Measurements from ENCODE around the gene ZNF346. TPM values are rescaled to one million over a fixed set of nuclear protein-coding genes. Genes with fewer than 3 reads are reported as not detected.

The ZNF346 gene
- total RNA-seq, 2 experiments from 2014 or later = 36.6 to 42.4 TPM

DNA sequence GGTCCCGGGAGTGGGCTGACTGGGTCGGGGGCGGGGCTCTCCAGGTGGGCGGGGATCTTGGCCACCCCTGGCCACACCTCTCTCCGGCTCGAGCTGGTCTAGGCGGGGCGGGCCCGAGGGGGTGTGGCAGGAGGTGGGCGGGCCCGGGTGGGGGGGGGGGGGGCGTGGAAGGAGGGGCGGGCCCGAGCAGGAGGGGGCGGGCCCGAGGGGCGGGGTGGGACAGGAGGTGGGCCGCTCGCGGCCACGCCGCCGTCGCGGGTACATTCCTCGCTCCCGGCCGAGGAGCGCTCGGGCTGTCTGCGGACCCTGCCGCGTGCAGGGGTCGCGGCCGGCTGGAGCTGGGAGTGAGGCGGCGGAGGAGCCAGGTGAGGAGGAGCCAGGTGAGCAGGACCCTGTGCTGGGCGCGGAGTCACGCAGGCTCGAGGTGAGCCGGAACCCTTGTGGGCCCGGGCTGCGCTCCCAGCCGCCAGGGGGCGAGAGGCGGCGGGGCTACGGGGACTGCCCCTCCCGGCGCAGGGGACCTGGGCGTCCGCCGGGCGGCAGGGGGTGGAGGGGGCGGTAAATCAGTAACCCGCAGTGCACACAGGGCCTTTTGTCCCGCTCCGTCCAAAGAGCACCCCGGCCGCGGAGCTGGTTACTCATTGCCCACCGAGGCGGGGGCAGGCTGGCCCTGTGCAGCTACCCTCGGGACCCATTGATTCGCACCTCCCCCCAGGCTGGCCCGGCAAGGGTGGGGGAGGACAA is 64.3 kb downstream of the ZNF346 start, which contains the start of gene FGFR4:
TSS of gene FGFR4 (plus strand) at position 262 of the 744 bp plus-strand sequence. CDS start 2,688 bp downstream, outside the sequence.
- TF ChIP-seq EZH2phosphoT487 (IDR thresholded peaks at IDR 0.05; ENCODE audit: borderline replicate concordance, low read depth, low read length) = no peak
- TF ChIP-seq, protein P1, sequence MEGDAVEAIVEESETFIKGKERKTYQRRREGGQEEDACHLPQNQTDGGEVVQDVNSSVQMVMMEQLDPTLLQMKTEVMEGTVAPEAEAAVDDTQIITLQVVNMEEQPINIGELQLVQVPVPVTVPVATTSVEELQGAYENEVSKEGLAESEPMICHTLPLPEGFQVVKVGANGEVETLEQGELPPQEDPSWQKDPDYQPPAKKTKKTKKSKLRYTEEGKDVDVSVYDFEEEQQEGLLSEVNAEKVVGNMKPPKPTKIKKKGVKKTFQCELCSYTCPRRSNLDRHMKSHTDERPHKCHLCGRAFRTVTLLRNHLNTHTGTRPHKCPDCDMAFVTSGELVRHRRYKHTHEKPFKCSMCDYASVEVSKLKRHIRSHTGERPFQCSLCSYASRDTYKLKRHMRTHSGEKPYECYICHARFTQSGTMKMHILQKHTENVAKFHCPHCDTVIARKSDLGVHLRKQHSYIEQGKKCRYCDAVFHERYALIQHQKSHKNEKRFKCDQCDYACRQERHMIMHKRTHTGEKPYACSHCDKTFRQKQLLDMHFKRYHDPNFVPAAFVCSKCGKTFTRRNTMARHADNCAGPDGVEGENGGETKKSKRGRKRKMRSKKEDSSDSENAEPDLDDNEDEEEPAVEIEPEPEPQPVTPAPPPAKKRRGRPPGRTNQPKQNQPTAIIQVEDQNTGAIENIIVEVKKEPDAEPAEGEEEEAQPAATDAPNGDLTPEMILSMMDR (conservative IDR thresholded peaks at IDR 0.05; ENCODE audit: low read length) = peak; percentile 80
- H3K9me3 ChIP-seq (ENCODE audit: low read length) = no peaks in the 10 kb centered on the region
- peak within 1 kb of the TSS; percentile 69 for H2AFZ ChIP-seq (ENCODE audit: low read length)
- DNase-seq (ENCODE audit: low spot score) = peak; percentile 82
- H3K27ac ChIP-seq (ENCODE audit: low read depth, low read length, poor library complexity, severe bottlenecking) = peak within 1 kb of the TSS; percentile 59
- H4K20me1 ChIP-seq (ENCODE audit: insufficient read depth, low read length) = no peaks in the 10 kb centered on the region
- H3K9me2 ChIP-seq (ENCODE audit: insufficient read depth, low read length) = no peaks in the 10 kb centered on the region
- H3K4me2 ChIP-seq (ENCODE audit: low read length) = peak within 1 kb of the TSS; percentile 83
- ChIA-PET POLR2A (interaction anchor here (0.5 to 1.9 kb wide), 6 partner anchors 14 to 626 kb away, joined by 3 to 9 read pairs (median 4); no protein-coding TSS in a partner anchor), CTCF (ENCODE audit: unreplicated experiment) (interaction anchor here (0.6 to 1.0 kb wide), 3 partner anchors 15 to 25 kb away, joined by 3 read pairs; no protein-coding TSS in a partner anchor)
- H3K79me2 ChIP-seq (ENCODE audit: insufficient read depth, low read depth, low read length) = no peaks in the 10 kb centered on the region
- H3K4me1 ChIP-seq (ENCODE audit: insufficient read depth, low read length, poor library complexity, severe bottlenecking) = peaks cover 27% of the 10 kb centered on the region
- no peaks in the 10 kb centered on the region for H3K36me3 ChIP-seq (ENCODE audit: insufficient read depth, low read length)
- intact Hi-C loops (cut with micrococcal nuclease; ENCODE audit: unreplicated experiment) = loop anchor here (1.0 to 10.0 kb wide), 2 partner anchors 81 to 422 kb away; partner anchors contain the start of gene UIMC1
- H3K4me3 ChIP-seq (ENCODE audit: low read depth, low read length, poor library complexity, severe bottlenecking) = peak within 1 kb of the TSS; percentile 66
- no TSS peak for BruUV-seq (replicated peaks)

DNA sequence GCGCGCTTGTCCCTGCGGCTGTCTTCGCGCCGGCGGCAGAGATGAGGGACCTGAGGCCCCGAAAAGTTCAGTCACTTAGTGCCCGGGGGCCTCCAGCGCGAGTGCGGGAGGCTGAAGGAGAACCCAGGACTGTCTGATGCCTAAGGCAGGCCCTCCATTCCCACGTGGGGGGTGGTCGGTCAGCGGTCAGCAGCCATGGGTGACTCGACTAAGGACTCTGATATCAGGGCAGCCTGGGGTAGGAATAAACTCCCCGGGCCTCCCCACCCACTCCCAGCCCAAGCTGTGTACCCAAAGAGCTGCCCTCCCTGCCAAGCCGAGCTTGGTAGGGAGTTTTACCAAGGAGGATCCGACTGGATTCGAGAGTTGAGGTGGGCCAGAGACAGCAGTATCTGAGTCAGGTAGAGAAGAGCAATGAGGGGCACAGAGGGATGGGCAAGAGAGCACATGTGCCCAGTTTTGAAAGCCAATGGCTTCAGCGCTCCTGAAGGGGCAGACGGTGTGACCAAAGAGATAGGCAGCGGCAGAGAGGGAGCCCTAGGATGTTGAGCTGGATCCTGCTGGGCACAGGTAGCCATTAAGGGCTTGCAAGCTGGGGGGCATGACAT is 65.0 kb downstream of the ZNF346 start:
- no TSS peak for BruUV-seq (replicated peaks)
- peak overlapping the region; percentile 66 for H3K4me3 ChIP-seq (ENCODE audit: low read depth, low read length, poor library complexity, severe bottlenecking)
- POLR2A ChIA-PET = interaction anchor here (1.4 kb wide), 1 partner anchor 26 kb away, joined by 4 read pairs; no protein-coding TSS in a partner anchor

More for the DNA sequence above, 65.0 kb downstream of the ZNF346 start:
- H2AFZ ChIP-seq (ENCODE audit: low read length) = peak overlapping the region; percentile 69; the same call in 1 of the 2 replicates
- H4K20me1 ChIP-seq (ENCODE audit: insufficient read depth, low read length) = no peaks in the 10 kb centered on the region
- TF ChIP-seq, protein P1 (conservative IDR thresholded peaks at IDR 0.05; ENCODE audit: low read length) = no peak
- TF ChIP-seq EZH2phosphoT487 (IDR thresholded peaks at IDR 0.05; ENCODE audit: borderline replicate concordance, low read depth, low read length) = no peak
- H3K9me2 ChIP-seq (ENCODE audit: insufficient read depth, low read length) = no peaks in the 10 kb centered on the region
- H3K4me1 ChIP-seq (ENCODE audit: insufficient read depth, low read length, poor library complexity, severe bottlenecking) = peaks cover 27% of the 10 kb centered on the region
- H3K27ac ChIP-seq (ENCODE audit: low read depth, low read length, poor library complexity, severe bottlenecking) = no peak overlapping the region
- CTCF ChIA-PET (ENCODE audit: unreplicated experiment) = interaction anchor here (0.6 kb wide), 1 partner anchor 25 kb away, joined by 13 read pairs; no protein-coding TSS in a partner anchor
- intact Hi-C loops (cut with micrococcal nuclease; ENCODE audit: unreplicated experiment) = loop anchor here (10.0 kb wide), 1 partner anchor 423 kb away; no protein-coding TSS in a partner anchor
- no peaks in the 10 kb centered on the region for H3K36me3 ChIP-seq (ENCODE audit: insufficient read depth, low read length)
- H3K79me2 ChIP-seq (ENCODE audit: insufficient read depth, low read depth, low read length) = no peaks in the 10 kb centered on the region
- no peak for DNase-seq (ENCODE audit: low spot score)
- H3K9me3 ChIP-seq (ENCODE audit: low read length) = no peaks in the 10 kb centered on the region
- peak overlapping the region; percentile 83 for H3K4me2 ChIP-seq (ENCODE audit: low read length)
